Stimulated activated CD8-positive, alpha-beta memory T cell treated with anti-CD3 and anti-CD28 coated beads, Interleukin-7, amount 100 ng/mL, for 48 hours (primary cell): Measurements from ENCODE around the gene NPLOC4.

Experiments
- DNase-seq, 2 donors: peaks; one replicate each; pipeline ENCODE4 v3.0.0-alpha.2; 2020; ENCODE audit warnings: low read depth in 1 of 2; ENCODE audit errors: extremely low read depth in 1 of 2

NPLOC4 gene

DNA sequence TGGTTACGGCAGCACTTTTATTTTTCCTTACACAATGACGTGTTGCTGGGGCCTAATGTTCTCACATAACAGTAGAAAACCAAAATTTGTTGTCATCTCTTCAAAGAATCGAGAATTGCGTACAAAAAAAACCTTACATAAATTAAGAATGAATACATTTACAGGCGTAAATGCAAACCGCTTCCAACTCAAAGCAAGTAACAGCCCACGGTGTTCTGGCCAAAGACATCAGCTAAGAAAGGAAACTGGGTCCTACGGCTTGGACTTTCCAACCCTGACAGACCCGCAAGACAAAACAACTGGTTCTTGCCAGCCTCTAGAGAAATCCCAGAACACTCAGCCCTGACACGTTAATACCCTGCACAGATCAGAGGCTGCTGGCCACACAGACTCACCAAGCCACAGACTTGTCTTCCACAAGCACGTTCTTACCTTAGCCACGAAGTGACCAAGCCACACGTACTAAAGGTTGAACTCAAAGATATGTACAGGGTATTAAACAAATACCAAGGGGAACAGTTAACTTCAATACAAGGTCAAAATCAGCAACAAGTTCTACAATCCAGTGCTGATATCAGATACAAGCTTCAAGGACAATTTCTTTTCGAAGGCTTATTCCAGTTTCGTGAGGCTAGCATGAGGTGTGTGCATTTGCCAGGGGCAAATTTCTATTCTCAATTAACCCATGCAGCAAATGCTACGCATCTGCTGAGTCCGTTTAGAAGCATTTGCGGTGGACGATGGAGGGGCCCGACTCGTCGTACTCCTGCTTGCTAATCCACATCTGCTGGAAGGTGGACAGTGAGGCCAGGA lies 126.7 kb downstream of the NPLOC4 start:
- no peak for DNase-seq

DNA sequence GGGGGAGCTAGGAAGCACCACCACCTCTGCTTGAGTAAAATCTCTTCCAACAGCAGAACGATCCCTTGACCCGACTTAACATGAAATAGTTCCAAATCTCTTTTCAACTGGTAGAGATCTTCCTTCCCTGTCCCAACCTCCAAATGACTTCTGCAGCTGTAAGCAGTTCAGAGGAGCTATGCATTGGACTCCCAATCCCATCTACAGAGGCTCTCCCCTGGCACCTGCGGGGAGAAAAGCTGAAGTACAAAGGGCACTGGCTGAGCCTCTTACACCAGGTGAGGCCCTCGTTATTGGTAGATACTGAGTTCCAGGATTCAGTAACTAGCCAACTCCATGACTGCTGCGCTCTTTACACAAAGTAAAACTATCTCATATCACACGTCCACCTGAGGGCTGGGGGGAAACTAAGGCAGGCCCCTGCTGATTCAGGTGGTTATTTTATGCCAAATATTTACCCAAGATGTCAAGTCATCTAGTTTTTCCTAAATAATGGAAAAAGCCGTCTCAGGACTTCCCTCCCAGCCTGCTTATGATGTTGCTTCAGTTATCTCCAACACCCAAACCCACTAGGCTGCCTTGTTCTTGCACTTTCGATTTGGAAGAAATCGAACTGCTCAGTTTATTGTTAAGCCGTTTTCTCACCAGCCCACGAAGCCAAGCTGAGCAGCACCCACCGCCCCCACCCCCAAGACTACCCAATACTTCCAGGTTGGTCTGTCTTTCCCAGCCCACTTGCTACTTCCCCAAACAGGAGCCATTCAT lies 127.5 kb downstream of the NPLOC4 start:
- DNase-seq: no peak

DNA sequence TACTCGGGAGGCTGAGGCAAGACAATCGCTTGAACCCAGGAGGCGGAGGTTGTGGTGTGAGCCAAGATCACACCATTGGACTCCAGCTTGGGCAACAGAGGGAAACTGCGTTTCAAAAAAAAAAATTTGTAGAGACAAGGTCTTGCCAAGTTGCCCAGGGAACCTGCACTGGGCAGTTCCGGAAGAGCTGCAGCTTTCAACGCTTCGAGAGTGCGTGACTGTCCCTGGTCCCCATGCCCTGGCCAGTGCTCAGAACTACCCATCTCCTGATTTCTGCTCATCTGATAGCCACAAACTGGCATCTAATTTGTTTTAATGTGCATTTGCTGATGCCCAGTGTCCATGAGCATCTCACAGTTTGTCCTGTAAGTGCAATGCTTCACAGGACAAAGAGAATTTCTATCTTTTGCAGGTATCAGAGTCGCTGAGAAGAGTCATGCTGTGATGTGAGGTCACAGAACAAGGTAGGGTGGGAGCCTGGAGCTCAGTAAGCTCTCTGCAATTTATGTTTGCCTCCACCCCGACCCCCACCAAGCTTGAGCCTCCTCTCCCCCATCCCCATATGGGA lies 128.2 kb downstream of the NPLOC4 start:
- no peak for DNase-seq
